Activated CD4-positive, CD25-positive, alpha-beta regulatory T cell treated with anti-CD3 and anti-CD28 coated beads, Interleukin-2, amount 50 U/mL, for 16 hours (primary cell): ENCODE data around the gene MYO9A.
"Not testable (repeated sequence)": the region's sequence is repeated elsewhere in the genome, so short reads cannot be mapped to it uniquely, and the experiment has no call there.

ENCODE experiments used
- DNase-seq: peaks from one replicate; pipeline ENCODE4 v3.0.0-alpha.2; 2020; ENCODE audit warnings: low read depth, low spot score

MYO9A gene

GRCh38 chr15:72042865-72043264 lies 75.1 kb downstream of the MYO9A start:
- no peak for DNase-seq

GRCh38 chr15:72042054-72042453 lies 75.9 kb downstream of the MYO9A start:
- DNase-seq = no peak

DNA sequence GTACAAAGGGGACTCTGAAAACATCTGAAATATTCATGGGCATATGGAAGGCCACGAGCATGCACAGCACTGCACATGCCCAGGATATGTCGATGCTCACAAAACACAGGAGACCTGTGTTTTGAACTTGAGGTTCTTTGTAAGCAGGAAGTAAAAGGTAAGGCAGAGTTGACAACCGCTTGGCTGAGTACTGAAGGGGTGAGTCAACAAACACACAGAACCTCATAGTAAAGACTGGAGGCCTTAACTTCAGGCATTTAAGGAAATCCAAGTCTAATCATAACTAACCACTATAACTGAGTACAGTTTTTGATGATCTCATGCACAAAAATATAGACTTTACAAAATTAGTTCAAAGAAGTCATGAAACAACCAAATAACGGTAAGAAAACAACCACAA lies 80.6 kb downstream of the MYO9A start:
- DNase-seq = no peak

DNA sequence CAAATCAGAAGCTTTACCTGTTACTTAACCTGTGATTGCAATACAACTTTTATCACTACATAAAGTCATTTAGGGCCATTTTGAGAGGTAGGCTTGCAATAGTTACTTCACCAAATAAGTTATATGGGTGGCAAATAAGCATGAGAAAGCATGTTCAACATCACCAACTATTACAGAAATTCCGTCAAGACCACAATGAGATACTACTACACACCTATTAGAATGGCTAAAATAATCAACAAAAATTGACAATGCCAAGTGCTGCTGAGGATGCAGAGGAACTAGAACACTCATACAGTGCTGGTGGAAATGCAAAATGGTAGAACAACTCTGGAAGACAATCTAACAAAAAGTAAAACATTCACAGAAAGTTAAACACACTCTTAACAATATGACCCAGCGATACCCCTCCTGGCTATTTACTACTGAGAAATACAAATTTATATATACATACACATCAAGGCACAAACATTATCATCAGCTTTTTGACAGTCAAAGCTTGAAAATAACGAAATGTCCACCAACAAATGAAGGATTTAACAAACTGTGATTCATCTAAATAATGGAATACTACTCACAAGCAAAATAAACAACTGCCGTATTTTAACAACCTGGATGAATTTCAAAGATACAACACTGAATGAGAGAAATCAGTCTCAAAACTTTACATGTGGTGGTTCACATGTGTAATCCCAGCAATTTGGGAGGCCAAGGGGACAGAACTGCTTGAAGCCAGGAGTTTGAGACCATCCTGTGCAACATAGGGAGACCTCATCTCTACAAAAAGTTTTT lies 82.9 kb downstream of the MYO9A start:
- DNase-seq = no peak

- no peak for DNase-seq
These were observed 83.6 kb downstream of the MYO9A start for GRCh38 chr15:72034351-72034750.

- no peak for DNase-seq
These were observed 84.2 kb downstream of the MYO9A start for GRCh38 chr15:72033711-72034110.

DNA sequence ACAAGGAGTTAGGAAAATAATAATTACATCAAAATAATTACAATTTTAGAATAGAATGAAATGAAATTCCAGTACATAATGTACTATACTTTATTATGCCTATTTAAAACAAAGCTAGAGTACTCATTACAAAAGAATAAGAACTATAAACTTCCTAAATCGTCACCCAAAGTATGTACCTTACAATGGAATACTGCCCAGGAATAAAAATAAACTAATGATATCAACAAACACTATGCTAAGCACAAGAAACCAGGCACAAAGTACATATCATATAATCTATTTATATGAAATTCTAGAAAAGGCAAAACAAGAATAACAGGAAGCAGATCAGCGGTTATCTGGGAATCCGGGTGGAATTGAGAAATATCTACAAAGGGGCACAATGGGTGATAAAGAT lies 84.7 kb downstream of the MYO9A start:
- DNase-seq = no peak

- no peak for DNase-seq
These were observed 96.3 kb downstream of the MYO9A start for GRCh38 chr15:72021604-72022003.

DNA sequence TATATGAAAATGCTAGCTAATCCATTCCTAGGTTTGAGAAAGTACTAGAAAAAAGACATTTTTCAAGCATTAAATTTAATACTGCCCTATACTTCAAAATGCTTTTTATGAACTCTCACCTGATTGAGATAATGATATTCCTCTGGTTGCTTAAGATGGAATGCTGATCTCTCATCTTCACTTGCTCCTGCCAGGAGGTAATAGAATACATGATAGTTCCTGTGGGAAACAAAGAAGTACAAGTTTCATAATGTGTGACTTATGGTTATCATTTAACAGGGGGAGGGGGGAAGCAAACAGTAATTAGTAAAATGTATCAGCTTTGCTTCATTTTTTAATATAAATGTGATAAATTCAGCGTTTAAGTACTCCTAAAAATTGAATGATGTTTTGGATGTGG lies 97.2 kb downstream of the MYO9A start:
- no peak for DNase-seq

- DNase-seq = not testable (repeated sequence)
These were observed 103.4 kb downstream of the MYO9A start for GRCh38 chr15:72014555-72014954.

DNA sequence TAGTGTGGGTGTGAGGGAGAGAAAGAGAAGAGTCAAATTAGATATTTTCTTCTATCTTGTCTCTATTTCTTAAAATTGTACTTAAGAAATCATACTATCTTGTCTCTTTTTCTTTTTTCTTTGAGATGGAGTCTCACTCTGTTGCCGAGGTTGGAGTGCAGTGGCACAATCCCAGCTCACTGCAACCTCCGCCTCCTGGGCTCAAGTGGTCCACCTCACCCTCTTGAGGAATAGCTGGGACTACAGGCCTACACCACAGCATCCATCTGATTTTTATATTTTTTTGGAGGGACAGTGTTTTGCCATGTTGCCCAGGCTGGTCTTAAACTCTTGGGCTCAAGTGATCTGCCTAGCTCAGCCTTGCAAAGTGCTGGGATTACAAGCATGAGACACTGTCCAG lies 104.2 kb downstream of the MYO9A start:
- no peak for DNase-seq

GRCh38 chr15:72011302-72011942 lies 106.5 kb downstream of the MYO9A start:
- DNase-seq = no peak

- no peak for DNase-seq
These were observed 108.7 kb downstream of the MYO9A start for GRCh38 chr15:72009222-72009621.

GRCh38 chr15:72006382-72006781 lies 111.6 kb downstream of the MYO9A start:
- no peak for DNase-seq

- no peak for DNase-seq
These were observed 112.5 kb downstream of the MYO9A start for GRCh38 chr15:72005483-72005882.

DNA sequence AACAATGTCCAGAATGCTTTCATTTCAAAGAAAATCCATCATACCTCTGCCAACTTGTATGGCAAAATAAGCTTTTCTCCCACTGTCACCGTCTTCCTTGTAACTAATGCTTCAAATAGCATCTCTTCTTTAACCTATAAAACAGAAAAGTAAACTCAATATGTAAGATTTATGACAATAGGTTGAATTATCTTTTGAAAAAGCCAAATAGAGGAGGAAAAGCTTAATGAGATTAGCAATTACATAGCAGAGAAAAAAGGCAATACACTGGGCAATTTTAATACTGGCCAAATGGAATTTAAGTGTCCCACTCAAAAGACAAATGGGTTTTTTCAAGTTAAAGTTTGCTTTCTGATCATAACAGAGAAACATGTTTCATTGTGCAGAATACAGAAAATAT lies 118.1 kb downstream of the MYO9A start:
- no peak for DNase-seq

DNA sequence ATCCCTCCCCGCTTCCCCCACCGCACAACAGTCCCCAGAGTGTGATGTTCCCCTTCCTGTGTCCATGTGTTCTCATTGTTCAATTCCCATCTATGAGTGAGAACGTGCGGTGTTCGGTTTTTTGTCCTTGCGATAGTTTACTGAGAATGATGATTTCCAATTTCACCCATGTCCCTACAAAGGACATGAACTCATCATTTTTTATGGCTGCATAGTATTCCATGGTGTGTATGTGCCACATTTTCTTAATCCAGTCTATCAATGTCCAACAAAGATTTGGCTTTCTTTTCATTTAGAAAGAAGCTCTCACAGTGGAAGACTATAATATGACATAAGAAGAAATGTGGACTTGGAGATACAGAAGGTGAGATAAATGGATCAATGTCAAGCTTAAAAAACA lies 119.2 kb downstream of the MYO9A start:
- not testable (repeated sequence) for DNase-seq

DNA sequence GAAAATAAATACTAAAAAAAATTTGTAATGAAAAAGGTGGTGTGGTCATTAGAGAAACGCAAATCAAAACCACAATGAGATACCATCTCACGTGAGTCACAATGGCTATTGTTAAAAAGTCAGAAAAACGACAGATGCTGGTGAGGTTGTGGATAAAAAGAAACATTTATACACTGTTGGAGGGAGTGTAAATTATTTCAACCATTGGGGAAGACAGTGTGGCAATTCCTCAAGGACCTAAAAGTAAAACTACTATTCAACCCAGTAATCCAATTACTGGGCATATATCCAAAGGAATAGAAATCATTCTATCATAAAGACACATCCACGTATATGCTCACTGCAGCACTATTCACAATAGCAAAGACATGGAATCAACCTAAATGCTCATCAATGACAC lies 120.3 kb downstream of the MYO9A start:
- DNase-seq = no peak

- DNase-seq = no peak
These were observed 142.2 kb downstream of the MYO9A start for GRCh38 chr15:71975816-71976150.

DNA sequence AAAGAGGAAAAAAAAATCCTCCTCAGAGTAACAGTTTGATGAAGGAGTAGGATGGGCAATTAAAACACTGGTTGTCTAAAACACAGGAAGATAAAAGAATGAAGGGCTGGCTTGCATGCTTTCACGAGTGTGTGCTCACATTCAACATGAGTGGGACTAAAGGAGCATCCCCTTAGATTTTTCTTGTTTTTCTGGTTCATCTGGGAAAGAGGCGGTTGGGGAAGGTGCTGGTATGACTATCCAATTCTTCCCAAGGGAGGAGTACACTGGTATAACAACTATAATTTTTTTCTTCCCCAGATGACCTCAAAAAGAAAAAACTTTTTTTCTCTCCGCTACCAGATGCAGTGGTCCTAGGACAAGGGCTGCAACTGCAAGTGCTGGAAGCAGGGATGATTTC lies 143.7 kb downstream of the MYO9A start:
- no peak for DNase-seq

- DNase-seq = no peak
These were observed 144.6 kb downstream of the MYO9A start for GRCh38 chr15:71973366-71973765.

GRCh38 chr15:71971905-71972304 lies 146.0 kb downstream of the MYO9A start:
- no peak for DNase-seq

DNA sequence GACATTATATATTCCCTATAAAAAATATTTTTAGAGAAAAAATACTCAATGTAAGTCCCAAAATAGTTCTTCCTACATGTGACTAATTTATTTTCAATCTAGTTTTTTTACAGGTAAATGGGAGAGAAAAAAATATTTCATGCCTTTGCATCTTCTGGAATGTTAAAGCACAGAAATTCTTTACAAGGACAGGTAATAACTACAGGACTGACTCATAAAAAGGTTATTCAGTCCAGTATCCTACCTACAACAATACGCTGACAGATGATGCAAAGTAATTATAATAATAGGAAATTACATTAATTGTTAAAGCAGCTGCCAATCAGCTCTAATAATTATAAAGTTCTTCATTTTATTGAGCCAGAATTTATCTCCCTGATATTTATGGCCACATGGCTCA lies 147.5 kb downstream of the MYO9A start:
- DNase-seq = no peak

DNA sequence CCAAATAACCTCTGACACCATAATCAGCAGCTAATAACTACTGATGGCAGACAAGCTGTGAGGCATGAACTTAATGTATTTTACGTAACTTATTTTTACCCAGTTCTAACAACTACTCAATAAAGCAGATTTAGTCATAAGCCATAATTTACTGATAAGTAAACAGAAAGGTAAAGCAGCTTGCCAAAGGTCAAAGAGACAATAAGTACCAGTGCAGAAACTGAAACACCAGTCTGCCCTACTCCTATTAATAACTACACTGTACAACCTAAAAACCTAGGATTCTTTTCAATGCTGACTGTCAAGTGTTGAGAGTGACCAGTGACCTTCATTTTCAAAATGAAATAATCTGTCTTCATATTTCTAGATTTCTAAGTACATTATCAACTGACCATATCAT lies 155.4 kb downstream of the MYO9A start:
- DNase-seq = no peak
